ENCODE data around the gene BEND6. TPM values are rescaled to one million over a fixed set of nuclear protein-coding genes. Genes with fewer than 3 reads are reported as not detected.
"Not testable (repeated sequence)": the region's sequence is repeated elsewhere in the genome, so short reads cannot be mapped to it uniquely, and the experiment has no call there.

Gene BEND6
- total RNA-seq, 4 donors from 2014 or later = 0.54 to 4.5 (median 3.6) TPM; not detected in 1

DNA sequence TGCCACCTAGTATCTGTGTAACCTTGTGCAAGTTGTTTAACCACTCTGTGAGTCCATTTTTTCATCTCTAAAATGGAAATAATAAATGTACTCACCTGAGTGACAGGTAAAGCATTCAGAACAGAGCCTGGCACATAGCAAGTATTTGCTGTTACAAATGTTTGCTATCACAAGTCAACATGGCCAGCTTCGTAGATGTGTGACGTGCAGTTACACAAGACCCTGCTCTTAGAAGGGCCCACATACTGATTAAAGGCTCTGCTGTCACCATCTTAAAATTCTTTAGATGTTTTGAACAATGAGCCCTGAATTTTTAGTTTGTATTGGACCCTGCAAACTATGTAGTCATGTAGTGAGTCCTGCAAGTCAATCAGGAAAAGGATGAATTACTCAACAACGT, 51.2 kb downstream of the BEND6 start:
- no peak overlapping the region for H3K27ac ChIP-seq
- no peaks in the 10 kb centered on the region for H3K27me3 ChIP-seq
- no peaks in the 10 kb centered on the region for H3K36me3 ChIP-seq
- 67% methylated on average over 3 of the region's 3 CpGs for WGBS, 2 donors (ENCODE audit: low coverage in 1 of 2)
- H3K4me3 ChIP-seq = no peak overlapping the region
- H3K9me3 ChIP-seq = no peaks in the 10 kb centered on the region
- ATAC-seq = no peak
- no peaks in the 10 kb centered on the region for H3K4me1 ChIP-seq
- TF ChIP-seq POLR2A (IDR thresholded peaks at IDR 0.05) (no peak), EP300 (IDR thresholded peaks at IDR 0.05) (no peak), POLR2AphosphoS5 (IDR thresholded peaks at IDR 0.05) (no peak)
- TF ChIP-seq, protein P1, sequence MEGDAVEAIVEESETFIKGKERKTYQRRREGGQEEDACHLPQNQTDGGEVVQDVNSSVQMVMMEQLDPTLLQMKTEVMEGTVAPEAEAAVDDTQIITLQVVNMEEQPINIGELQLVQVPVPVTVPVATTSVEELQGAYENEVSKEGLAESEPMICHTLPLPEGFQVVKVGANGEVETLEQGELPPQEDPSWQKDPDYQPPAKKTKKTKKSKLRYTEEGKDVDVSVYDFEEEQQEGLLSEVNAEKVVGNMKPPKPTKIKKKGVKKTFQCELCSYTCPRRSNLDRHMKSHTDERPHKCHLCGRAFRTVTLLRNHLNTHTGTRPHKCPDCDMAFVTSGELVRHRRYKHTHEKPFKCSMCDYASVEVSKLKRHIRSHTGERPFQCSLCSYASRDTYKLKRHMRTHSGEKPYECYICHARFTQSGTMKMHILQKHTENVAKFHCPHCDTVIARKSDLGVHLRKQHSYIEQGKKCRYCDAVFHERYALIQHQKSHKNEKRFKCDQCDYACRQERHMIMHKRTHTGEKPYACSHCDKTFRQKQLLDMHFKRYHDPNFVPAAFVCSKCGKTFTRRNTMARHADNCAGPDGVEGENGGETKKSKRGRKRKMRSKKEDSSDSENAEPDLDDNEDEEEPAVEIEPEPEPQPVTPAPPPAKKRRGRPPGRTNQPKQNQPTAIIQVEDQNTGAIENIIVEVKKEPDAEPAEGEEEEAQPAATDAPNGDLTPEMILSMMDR (IDR thresholded peaks at IDR 0.05) = no peak

DNA sequence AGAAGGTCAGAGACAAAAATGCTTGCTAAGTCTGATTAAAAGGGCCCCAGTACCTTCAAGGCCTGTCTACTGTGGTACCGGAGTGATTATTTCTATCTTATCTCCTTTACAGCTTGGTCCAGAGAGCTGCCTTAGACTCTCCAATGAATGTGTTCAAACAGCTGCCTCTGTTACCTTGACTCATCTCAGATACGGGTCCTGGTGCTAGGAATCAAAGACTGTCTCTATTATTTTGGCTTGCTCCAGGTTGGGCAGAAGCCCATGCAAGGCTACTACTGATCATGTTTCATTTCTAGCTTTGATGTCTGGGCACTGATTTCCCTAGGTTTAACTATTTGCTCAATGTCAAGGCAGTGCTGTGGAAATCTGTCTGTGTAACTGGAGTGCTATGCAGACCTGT, 53.2 kb downstream of the BEND6 start:
- not testable (repeated sequence) for H3K4me1 ChIP-seq, H3K27ac ChIP-seq, ATAC-seq, H3K36me3 ChIP-seq, H3K4me3 ChIP-seq, H3K27me3 ChIP-seq, H3K9me3 ChIP-seq
- WGBS, 2 donors (ENCODE audit: low coverage in 1 of 2) = 71 to 85% methylated on average over 1 to 2 of the region's 2 CpGs

DNA sequence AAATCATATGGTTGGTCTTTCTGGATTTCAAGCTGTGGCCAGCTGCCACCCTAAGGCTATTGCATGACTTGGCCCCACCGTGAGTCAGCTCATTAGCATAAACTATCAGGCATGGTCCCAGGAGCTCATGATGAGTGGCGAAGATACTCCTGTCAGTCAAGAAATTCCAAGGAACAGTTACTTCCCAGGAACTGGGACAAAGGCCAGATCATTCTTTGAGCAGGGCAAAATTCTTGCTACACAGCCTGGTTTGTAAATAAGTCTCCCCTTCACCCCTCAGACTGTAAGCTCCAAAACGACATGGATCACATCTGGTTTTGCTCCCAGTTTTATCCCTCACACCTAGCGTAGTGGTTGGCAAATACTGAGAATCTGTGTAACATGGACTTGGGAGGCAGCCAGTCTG, 58.6 kb downstream of the BEND6 start:
- no peak for ATAC-seq
- Histone ChIP-seq H3K36me3 (no peaks in the 10 kb centered on the region), H3K4me3 (no peak overlapping the region), H3K27me3 (no peaks in the 10 kb centered on the region), H3K4me1 (no peaks in the 10 kb centered on the region), H3K27ac (no peak overlapping the region), H3K9me3 (no peaks in the 10 kb centered on the region)
- TF ChIP-seq POLR2AphosphoS5 (IDR thresholded peaks at IDR 0.05) = no peak
- TF ChIP-seq POLR2A (IDR thresholded peaks at IDR 0.05) = no peak
- TF ChIP-seq, protein P1 (IDR thresholded peaks at IDR 0.05) = no peak
- no peak for TF ChIP-seq EP300 (IDR thresholded peaks at IDR 0.05)
- WGBS, 2 donors (ENCODE audit: low coverage in 1 of 2) = 8 to 45% methylated on average over 2 of the region's 4 CpGs

DNA sequence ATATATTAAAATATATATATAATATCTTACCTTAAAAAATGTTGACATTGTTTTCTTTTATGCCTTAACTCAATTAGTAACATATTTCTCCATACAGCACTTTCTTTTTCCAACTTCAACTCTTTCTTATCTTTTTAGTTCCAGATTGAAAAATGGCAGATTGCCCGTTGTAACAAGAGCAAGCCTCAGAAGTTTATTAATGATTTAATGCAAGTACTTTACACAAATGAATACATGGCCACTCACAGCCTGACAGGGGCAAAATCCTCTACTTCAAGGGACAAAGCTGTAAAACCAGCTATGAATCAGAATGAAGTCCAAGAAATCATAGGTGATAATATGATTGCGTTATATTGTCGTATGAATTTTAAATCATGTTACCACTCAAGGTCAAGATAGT, 62.2 kb downstream of the BEND6 start:
- Histone ChIP-seq H3K27me3 (no peaks in the 10 kb centered on the region), H3K27ac (no peak overlapping the region), H3K4me1 (no peaks in the 10 kb centered on the region), H3K9me3 (no peaks in the 10 kb centered on the region), H3K36me3 (no peaks in the 10 kb centered on the region), H3K4me3 (no peak overlapping the region)
- no peak for TF ChIP-seq POLR2AphosphoS5 (IDR thresholded peaks at IDR 0.05)
- no peak for TF ChIP-seq EP300 (IDR thresholded peaks at IDR 0.05)
- TF ChIP-seq, protein P1 (IDR thresholded peaks at IDR 0.05) = no peak
- no peak for TF ChIP-seq POLR2A (IDR thresholded peaks at IDR 0.05)
- WGBS, 2 donors (ENCODE audit: low coverage in 1 of 2) = 60 to 78% methylated on average over 3 of the region's 3 CpGs
- no peak for ATAC-seq

DNA sequence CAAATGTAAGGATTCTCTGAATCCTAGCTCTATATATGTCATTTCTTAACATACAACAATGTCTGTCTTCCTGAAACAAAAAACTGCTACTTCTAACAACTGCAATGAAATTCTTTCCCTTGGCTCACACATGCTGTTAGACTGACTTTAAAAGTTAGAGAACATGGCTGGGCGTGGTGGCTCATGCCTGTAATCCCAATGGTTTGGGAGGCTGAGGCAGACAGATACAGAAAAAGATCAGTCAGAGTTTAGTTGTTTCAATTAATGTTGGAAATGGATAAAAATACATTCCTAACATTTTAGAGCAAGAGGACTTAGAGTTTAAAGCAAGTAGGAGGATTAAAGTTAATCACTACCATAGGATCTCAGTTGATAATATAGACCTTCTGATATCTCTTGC, 62.9 kb downstream of the BEND6 start:
- H3K4me1 ChIP-seq = no peaks in the 10 kb centered on the region
- H3K36me3 ChIP-seq = no peaks in the 10 kb centered on the region
- WGBS, 2 donors (ENCODE audit: low coverage in 1 of 2) = 88 to 89% methylated on average over 1 of the region's 1 CpG
- no peak overlapping the region for H3K4me3 ChIP-seq
- no peak overlapping the region for H3K27ac ChIP-seq
- TF ChIP-seq EP300 (IDR thresholded peaks at IDR 0.05) (no peak), POLR2AphosphoS5 (IDR thresholded peaks at IDR 0.05) (no peak), POLR2A (IDR thresholded peaks at IDR 0.05) (no peak)
- TF ChIP-seq, protein P1 (IDR thresholded peaks at IDR 0.05) = no peak
- no peaks in the 10 kb centered on the region for H3K9me3 ChIP-seq
- ATAC-seq = no peak
- no peaks in the 10 kb centered on the region for H3K27me3 ChIP-seq
